ENCODE data around the gene IFFO2.

The IFFO2 gene

DNA sequence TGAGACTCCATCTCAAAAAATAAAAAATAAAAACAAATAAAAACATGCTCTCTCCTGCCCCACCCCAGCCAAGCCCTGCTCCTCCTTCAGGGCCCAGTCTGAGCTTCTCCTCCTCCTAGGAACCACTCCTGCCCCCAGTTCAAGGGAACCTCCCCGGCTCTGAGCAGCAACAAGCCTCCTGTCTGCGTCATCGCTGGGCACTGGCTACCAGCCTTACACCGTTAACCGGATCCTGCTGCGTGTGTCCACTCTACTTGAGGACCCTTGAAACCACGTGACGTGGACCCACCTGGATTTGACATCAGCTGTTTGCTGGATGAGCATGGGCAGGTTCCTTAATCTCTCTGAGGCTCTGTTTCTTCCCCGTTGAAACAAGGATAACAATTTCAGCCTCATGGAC lies 95.4 kb downstream of the IFFO2 start:
- H3K27me3 Mint-ChIP-seq (ENCODE audit: low read depth), result no peaks in the 10 kb centered on the region
- no peak overlapping the region for H3K27ac Mint-ChIP-seq
- no peaks in the 10 kb centered on the region for H3K4me1 Mint-ChIP-seq (ENCODE audit: low read depth)
- DNase-seq (ENCODE audit: low spot score), result no peak
- no peaks in the 10 kb centered on the region for H3K36me3 Mint-ChIP-seq (ENCODE audit: low read depth)
- no peak overlapping the region for H3K4me3 Mint-ChIP-seq
- no peaks in the 10 kb centered on the region for H3K9me3 Mint-ChIP-seq

DNA sequence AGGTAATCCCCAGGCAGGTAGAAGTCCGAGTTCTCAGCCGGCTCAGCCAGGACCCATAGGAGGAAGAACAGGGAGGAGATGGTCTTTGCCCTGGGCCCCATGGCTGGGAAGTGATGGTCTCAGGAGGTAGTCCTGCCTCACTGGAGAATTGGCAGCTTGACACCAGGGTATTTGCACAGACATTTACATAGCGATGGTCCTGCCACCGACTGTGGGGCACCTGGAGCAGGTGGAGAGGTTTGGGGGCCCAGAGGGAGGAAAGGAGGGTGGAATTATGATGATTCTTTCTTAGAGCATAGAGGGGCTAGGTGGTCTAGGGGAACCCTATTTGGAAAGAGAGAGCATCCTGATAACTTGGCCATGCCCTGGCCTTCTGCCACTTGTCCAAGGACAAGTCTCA lies 96.9 kb downstream of the IFFO2 start, which contains the start of gene TAS1R2:
Gene TAS1R2 (minus strand): TSS at position 101 of the 400 bp plus-strand sequence. CDS start 0 bp downstream, at position 101.
- Mint-ChIP-seq H3K36me3 (ENCODE audit: low read depth) (no peaks in the 10 kb centered on the region), H3K9me3 (no peaks in the 10 kb centered on the region), H3K27ac (no peak within 1 kb of the TSS), H3K4me1 (ENCODE audit: low read depth) (no peaks in the 10 kb centered on the region), H3K4me3 (no peak within 1 kb of the TSS), H3K27me3 (ENCODE audit: low read depth) (no peaks in the 10 kb centered on the region)
- no peak for DNase-seq (ENCODE audit: low spot score)

- Mint-ChIP-seq H3K27me3 (ENCODE audit: low read depth) (no peaks in the 10 kb centered on the region), H3K27ac (no peak overlapping the region), H3K36me3 (ENCODE audit: low read depth) (no peaks in the 10 kb centered on the region), H3K4me3 (no peak overlapping the region), H3K9me3 (no peaks in the 10 kb centered on the region), H3K4me1 (ENCODE audit: low read depth) (no peaks in the 10 kb centered on the region)
- no peak for DNase-seq (ENCODE audit: low spot score)
Measured at GRCh38 chr1:18858070-18858688, 98.3 kb downstream of the IFFO2 start.

DNA sequence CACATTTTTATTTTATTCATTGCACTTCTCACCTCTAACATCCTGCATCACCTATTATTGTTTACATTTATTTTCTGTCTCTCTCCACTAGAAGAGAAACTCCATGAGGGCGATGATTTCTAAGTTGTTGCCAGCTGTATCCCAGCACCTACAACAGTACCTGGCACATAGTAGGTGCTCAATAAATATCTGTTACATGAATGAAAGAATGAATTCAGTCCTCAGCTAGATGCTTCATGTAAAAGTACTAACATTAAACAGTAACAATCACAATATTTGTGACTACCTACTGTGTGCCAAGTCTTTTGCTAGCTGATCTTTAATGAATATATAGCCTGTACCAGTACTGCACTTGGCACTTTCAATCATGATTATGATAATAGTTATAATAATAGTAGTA lies 100.0 kb downstream of the IFFO2 start:
- Mint-ChIP-seq H3K4me1 (ENCODE audit: low read depth) (no peaks in the 10 kb centered on the region), H3K27me3 (ENCODE audit: low read depth) (no peaks in the 10 kb centered on the region), H3K36me3 (ENCODE audit: low read depth) (no peaks in the 10 kb centered on the region), H3K4me3 (no peak overlapping the region), H3K9me3 (no peaks in the 10 kb centered on the region), H3K27ac (no peak overlapping the region)
- no peak for DNase-seq (ENCODE audit: low spot score)

DNA sequence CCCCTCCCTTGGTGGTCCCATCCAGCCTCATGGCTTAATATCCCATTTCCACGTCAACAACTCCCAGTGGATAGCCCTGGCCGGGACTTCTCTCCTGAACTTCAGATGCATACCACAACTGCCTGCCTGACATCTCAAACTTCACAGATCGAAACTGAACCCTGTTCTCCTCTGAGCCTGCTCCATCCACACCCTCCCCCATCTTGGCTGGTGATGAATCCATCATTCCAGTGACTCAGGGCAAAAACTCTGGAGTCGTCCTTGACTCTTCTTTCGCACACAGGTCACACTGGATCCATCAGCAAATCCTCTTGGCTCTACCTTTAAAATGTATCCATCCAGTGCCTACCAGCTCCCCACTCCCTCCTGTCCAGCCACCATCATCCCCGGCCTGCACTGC lies 100.9 kb downstream of the IFFO2 start:
- no peak for DNase-seq (ENCODE audit: low spot score)
- no peaks in the 10 kb centered on the region for H3K4me1 Mint-ChIP-seq (ENCODE audit: low read depth)
- no peaks in the 10 kb centered on the region for H3K36me3 Mint-ChIP-seq (ENCODE audit: low read depth)
- no peak overlapping the region for H3K27ac Mint-ChIP-seq
- no peaks in the 10 kb centered on the region for H3K27me3 Mint-ChIP-seq (ENCODE audit: low read depth)
- no peaks in the 10 kb centered on the region for H3K9me3 Mint-ChIP-seq
- H3K4me3 Mint-ChIP-seq, result no peak overlapping the region

DNA sequence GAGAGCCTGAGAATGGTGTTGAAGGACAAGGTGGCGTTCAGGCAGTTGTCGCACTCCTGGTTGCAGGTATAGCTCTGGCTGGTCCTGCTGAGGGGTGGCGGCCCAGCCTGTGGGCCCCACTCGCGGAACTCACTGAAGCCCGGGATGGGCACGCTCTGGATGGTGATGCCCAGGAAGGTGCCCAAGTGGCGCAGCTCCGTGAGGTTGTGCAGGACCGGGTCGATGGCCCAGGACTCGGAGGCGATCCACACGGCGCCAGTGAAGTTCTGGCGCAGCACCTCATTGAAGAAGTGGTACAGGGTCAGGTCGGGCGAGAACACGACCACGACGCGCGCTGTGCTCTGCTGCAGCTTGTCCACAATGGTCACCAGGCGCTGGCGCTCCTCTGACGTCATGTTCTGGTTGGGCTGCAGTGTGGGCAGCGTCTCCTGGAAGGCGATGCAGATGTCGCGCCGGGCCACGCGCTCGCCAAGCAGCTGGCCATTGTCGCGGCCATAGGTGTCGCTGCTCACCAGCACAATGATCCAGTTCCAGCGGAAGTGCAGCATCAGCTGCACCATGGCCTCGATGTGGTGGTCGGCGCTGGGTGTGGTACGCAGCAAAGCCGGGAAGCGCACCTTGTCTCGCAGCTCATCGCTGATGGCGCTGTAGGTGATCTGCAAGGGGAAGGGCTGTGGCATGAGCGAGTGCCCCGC lies 102.0 kb downstream of the IFFO2 start:
- Mint-ChIP-seq H3K4me1 (ENCODE audit: low read depth) (no peaks in the 10 kb centered on the region), H3K4me3 (no peak overlapping the region), H3K36me3 (ENCODE audit: low read depth) (no peaks in the 10 kb centered on the region), H3K9me3 (no peaks in the 10 kb centered on the region), H3K27ac (no peak overlapping the region), H3K27me3 (ENCODE audit: low read depth) (no peaks in the 10 kb centered on the region)
- DNase-seq (ENCODE audit: low spot score), result no peak

Measured in T-helper 2 cell treated with Interferon-gamma antibody and Interleukin-4, amounts not matched to agents 5 μg/mL and 100 μg/mL, for 36 hours (primary cell).